ENCODE measurements around the gene LBX1.

DNA sequence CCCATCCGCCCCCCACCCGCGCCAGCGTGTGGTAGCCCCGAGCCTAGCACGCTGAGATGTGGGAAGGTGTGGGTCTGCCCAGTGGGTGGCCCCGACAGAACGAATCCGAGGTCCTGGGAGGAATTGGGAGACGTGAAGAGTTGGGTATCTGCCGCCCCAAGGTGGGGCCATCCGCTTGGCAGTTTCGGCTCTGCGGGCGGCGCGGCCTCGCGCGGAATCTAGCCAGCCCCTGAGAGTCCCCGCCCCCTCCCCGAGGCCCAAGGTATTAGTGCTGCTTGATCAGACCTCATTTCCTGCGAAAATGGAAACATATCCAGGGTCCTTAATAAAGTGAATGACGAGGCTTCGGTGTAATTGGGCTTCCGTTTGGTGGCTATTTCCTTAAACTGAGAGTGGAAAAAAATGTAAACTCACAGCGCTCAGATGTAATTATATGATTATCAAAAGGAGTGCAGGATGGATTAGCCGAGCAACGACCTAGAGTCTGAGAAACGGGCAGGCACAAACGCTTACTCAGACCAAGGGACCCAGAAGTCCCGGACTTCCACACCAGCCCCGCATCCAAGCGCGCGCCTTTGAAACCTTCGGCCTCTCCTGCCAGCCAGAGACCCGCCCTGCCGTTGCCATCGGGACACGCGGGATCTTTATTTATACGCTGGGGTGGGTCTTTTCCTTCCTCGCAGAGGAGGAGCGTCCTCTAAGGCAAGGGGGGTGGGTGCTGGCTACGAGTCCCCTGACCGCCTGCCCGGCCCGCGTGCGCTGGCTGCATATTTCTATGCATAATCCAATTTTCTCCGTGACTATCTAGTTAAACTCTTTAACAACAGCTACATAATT, 12.8 kb downstream of the LBX1 start:
- TF ChIP-seq CEBPB (IDR thresholded peaks at IDR 0.05; ENCODE audit: low read depth) = no peak
- TF ChIP-seq POLR2AphosphoS5 (IDR thresholded peaks at IDR 0.05; ENCODE audit: low read depth, low read length) = no peak
- TF ChIP-seq, protein P1, sequence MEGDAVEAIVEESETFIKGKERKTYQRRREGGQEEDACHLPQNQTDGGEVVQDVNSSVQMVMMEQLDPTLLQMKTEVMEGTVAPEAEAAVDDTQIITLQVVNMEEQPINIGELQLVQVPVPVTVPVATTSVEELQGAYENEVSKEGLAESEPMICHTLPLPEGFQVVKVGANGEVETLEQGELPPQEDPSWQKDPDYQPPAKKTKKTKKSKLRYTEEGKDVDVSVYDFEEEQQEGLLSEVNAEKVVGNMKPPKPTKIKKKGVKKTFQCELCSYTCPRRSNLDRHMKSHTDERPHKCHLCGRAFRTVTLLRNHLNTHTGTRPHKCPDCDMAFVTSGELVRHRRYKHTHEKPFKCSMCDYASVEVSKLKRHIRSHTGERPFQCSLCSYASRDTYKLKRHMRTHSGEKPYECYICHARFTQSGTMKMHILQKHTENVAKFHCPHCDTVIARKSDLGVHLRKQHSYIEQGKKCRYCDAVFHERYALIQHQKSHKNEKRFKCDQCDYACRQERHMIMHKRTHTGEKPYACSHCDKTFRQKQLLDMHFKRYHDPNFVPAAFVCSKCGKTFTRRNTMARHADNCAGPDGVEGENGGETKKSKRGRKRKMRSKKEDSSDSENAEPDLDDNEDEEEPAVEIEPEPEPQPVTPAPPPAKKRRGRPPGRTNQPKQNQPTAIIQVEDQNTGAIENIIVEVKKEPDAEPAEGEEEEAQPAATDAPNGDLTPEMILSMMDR (IDR thresholded peaks at IDR 0.05 in 2 of 3, conservative IDR thresholded peaks at IDR 0.05 in 1 of 3; ENCODE audit: borderline replicate concordance in 1 of 3, insufficient read depth in 1 of 3, low read depth in 2 of 3, low read length in 2 of 3) = no peak
- no peak for TF ChIP-seq REST (IDR thresholded peaks at IDR 0.05; ENCODE audit: low read depth)
- no peak for TF ChIP-seq POLR2A (IDR thresholded peaks at IDR 0.05; ENCODE audit: borderline replicate concordance, extremely low read depth, insufficient read depth, insufficient read length)
- no peak for TF ChIP-seq YY1 (IDR thresholded peaks at IDR 0.05; ENCODE audit: extremely low read depth, insufficient replicate concordance, low read depth, low read length)
- TF ChIP-seq RAD21 (IDR thresholded peaks at IDR 0.05; ENCODE audit: low read depth) = no peak
- no peak for TF ChIP-seq ELF1 (IDR thresholded peaks at IDR 0.05; ENCODE audit: borderline replicate concordance, low read depth)
- no peak for TF ChIP-seq TCF7L2 (IDR thresholded peaks at IDR 0.05; ENCODE audit: borderline replicate concordance, extremely low read depth, insufficient read depth, insufficient read length)
- no peak for TF ChIP-seq FOSL1 (IDR thresholded peaks at IDR 0.05; ENCODE audit: low read depth)
- no peak for TF ChIP-seq SIN3A (IDR thresholded peaks at IDR 0.05; ENCODE audit: low read depth)
- TF ChIP-seq EZH2 (IDR thresholded peaks at IDR 0.05) = no peak
